Neural cell (in vitro differentiated cells): ENCODE results near the gene KCNK17. TPM values are rescaled to one million over a fixed set of nuclear protein-coding genes. Genes with fewer than 3 reads are reported as not detected.

Source experiments
- H2AFZ ChIP-seq: fragments of 200-600, 300-800 bp; sonication (generic), shearing (Covaris generic); 2 replicates; pipeline ENCODE4 v1.6.0; 2014; ENCODE audit warnings: low read depth, mild to moderate bottlenecking, antibody characterized with exemption, low read length, moderate library complexity
- H3F3A ChIP-seq: fragments of 200-600 bp; shearing (Covaris generic); 2 replicates; pipeline ENCODE4 v1.6.1; 2016; ENCODE audit warnings: mild to moderate bottlenecking, moderate library complexity, mixed read lengths, antibody characterized with exemption, low read length; ENCODE audit not compliant: insufficient read depth, poor library complexity, severe bottlenecking
- H3K27ac ChIP-seq: fragments of 200-600, 300-800 bp; sonication (generic), shearing (Covaris generic); 2 replicates; pipeline ENCODE4 v1.5.1; 2014; ENCODE audit warnings: mild to moderate bottlenecking, low read length, moderate library complexity
- H3K27me3 ChIP-seq: fragments of 300-800, 200-600 bp; sonication (generic), shearing (Covaris generic); 2 replicates; pipeline ENCODE4 v1.6.0; 2014; ENCODE audit warnings: mild to moderate bottlenecking, low read depth, low read length, moderate library complexity; ENCODE audit not compliant: insufficient read depth
- H3K36me3 ChIP-seq: fragments of 300-800, 200-600 bp; sonication (generic), shearing (Covaris generic); 2 replicates; pipeline ENCODE4 v1.5.1; 2014; ENCODE audit warnings: mild to moderate bottlenecking, antibody characterized with exemption, low read length, moderate library complexity; ENCODE audit not compliant: insufficient read depth
- H3K4me2 ChIP-seq: fragments of 300-800, 200-600 bp; sonication (generic), shearing (Covaris generic); 2 replicates; pipeline ENCODE4 v1.6.0; 2014; ENCODE audit warnings: mild to moderate bottlenecking, low read length
- H3K4me3 ChIP-seq: fragments of 300-800, 200-600 bp; sonication (generic), shearing (Covaris generic); 2 replicates; pipeline ENCODE4 v1.5.1; 2014; ENCODE audit warnings: mild to moderate bottlenecking, low read length, moderate library complexity
- H3K79me2 ChIP-seq: fragments of 200-600 bp; shearing (Covaris generic); replicated peaks from 2 replicates; pipeline ENCODE4 v1.6.0; 2014; ENCODE audit warnings: mild to moderate bottlenecking, low read length, moderate library complexity; ENCODE audit not compliant: insufficient read depth
- H3K9ac ChIP-seq: fragments of 300-800, 200-600 bp; sonication (generic), shearing (Covaris generic); 2 replicates; pipeline ENCODE4 v1.6.1; 2016; ENCODE audit warnings: mild to moderate bottlenecking, low read length, mixed read lengths
- H3K9me2 ChIP-seq: fragments of 200-600 bp; shearing (Covaris generic); 2 replicates; pipeline ENCODE4 v1.6.1; 2016; ENCODE audit warnings: mild to moderate bottlenecking, low read length, mixed read lengths; ENCODE audit not compliant: insufficient read depth
- H3K9me3 ChIP-seq: fragments of 200-600, 300-800 bp; sonication (generic), shearing (Covaris generic); 2 replicates; pipeline ENCODE4 v1.6.1; 2016; ENCODE audit warnings: mild to moderate bottlenecking, mixed run types, low read length, moderate library complexity, mixed read lengths
- H4K20me1 ChIP-seq: fragments of 200-600 bp; shearing (Covaris generic); 2 replicates; pipeline ENCODE4 v1.6.1; 2016; ENCODE audit warnings: mild to moderate bottlenecking, mixed run types; ENCODE audit not compliant: insufficient read depth
- CTCF ChIP-seq: fragments of 450-650 bp; IDR thresholded peaks from 2 replicates; pipeline ENCODE4 v1.5.1; 2014; ENCODE audit warnings: antibody characterized with exemption, mild to moderate bottlenecking, moderate library complexity; ENCODE audit not compliant: poor library complexity, severe bottlenecking
- EP300 ChIP-seq: fragments of 450-650 bp; conservative IDR thresholded peaks from 2 replicates; pipeline ENCODE4 v1.6.1; 2014; ENCODE audit warnings: antibody characterized with exemption, mild to moderate bottlenecking, moderate library complexity; ENCODE audit not compliant: poor library complexity, severe bottlenecking
- EZH2 ChIP-seq: fragments of 200-600, 300-800 bp; shearing (Covaris generic), sonication (generic); IDR thresholded peaks from 2 replicates; pipeline ENCODE4 v1.6.1; 2014; ENCODE audit warnings: antibody characterized with exemption, low read length, borderline replicate concordance, mild to moderate bottlenecking; ENCODE audit not compliant: insufficient read depth, poor library complexity, severe bottlenecking
- MXI1 ChIP-seq: fragments of 450-650 bp; conservative IDR thresholded peaks from 2 replicates; pipeline ENCODE4 v1.6.1; 2014; ENCODE audit warnings: antibody characterized with exemption, mild to moderate bottlenecking; ENCODE audit not compliant: poor library complexity, severe bottlenecking
- POLR2AphosphoS5 ChIP-seq: IDR thresholded peaks from 2 replicates; pipeline ENCODE4 v1.6.1; 2012
- RAD21 ChIP-seq: fragments of 450-650 bp; conservative IDR thresholded peaks from 2 replicates; pipeline ENCODE4 v1.6.1; 2014; ENCODE audit warnings: antibody characterized with exemption, mild to moderate bottlenecking, moderate library complexity
- SMC3 ChIP-seq: fragments of 450-650 bp; conservative IDR thresholded peaks from 2 replicates; pipeline ENCODE4 v1.6.1; 2014; ENCODE audit warnings: antibody characterized with exemption, mild to moderate bottlenecking, moderate library complexity; ENCODE audit not compliant: poor library complexity
- TAF1 ChIP-seq: IDR thresholded peaks from 2 replicates; pipeline ENCODE4 v1.6.1; 2012; ENCODE audit warnings: low read depth
- polyA plus RNA-seq: library from polyadenylated mRNA; depleted of rRNA; stranded (reverse); fragments of >200 nt; gene quantifications from 2 replicates; pipeline ENCODE4 v1.2.3, GENCODE V29; 2014
- TF ChIP-seq, protein P1 (sequence below): IDR thresholded peaks from 2 replicates; pipeline ENCODE4 v1.6.1; 2012; ENCODE audit warnings: borderline replicate concordance

KCNK17 gene
- polyA plus RNA-seq, 1 donor from 2014 or later = 0.67 TPM

DNA sequence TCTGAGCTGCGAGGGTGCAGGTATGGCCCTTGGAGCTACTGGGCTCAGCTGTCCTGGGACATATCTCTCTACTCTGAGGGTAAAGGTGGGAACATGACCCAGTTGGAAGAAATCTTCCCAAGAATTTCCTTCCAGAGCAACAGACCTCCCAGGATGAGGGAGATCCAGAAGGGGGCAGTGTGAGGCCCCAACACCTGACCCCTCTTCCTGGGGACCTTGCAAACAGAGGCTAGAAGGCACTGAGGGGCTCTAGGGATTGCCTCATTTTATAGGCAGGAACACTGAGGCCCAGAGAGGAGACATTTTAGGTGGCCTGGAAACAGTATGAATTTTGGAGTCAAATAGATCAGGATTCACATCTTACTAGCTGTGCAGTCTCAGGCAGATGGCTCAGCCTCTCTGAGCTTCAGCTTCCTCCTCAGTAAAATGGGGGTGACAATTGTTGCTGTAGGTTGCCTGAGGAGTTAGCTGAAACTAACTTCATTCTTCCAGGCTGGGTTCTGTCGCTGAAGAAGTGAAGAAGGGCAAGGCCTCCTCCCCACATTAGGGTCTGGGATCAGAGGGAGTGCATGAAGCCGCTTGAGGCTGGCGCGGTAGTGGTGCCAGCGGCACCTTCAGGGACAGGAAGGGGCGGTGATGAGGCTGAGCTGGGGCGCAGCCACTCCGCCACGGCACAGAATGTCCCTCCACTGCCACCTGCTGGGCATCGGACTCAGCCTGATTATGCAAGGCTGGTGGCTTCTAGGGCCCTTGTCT lies 11.4 kb downstream of the KCNK17 start:
- Histone ChIP-seq H3K4me3 (no peak overlapping the region), H3F3A (no peaks in the 10 kb centered on the region)

GRCh38 chr6:39302011-39302410 lies 12.2 kb downstream of the KCNK17 start:
- Histone ChIP-seq H3K9me2 (no peaks in the 10 kb centered on the region), H3K27ac (no peak overlapping the region), H3K4me3 (no peak overlapping the region), H3K9me3 (no peaks in the 10 kb centered on the region), H3K79me2 (no peaks in the 10 kb centered on the region), H4K20me1 (no peaks in the 10 kb centered on the region), H2AFZ (no peak overlapping the region), H3K36me3 (no peaks in the 10 kb centered on the region), H3K27me3 (no peaks in the 10 kb centered on the region), H3K9ac (no peak overlapping the region), H3K4me2 (no peak overlapping the region), H3F3A (no peaks in the 10 kb centered on the region)
- TF ChIP-seq SMC3 (no peak), TAF1 (no peak), RAD21 (no peak), POLR2AphosphoS5 (no peak), MXI1 (no peak), EZH2 (no peak), EP300 (no peak), CTCF (no peak)
- TF ChIP-seq, protein P1, sequence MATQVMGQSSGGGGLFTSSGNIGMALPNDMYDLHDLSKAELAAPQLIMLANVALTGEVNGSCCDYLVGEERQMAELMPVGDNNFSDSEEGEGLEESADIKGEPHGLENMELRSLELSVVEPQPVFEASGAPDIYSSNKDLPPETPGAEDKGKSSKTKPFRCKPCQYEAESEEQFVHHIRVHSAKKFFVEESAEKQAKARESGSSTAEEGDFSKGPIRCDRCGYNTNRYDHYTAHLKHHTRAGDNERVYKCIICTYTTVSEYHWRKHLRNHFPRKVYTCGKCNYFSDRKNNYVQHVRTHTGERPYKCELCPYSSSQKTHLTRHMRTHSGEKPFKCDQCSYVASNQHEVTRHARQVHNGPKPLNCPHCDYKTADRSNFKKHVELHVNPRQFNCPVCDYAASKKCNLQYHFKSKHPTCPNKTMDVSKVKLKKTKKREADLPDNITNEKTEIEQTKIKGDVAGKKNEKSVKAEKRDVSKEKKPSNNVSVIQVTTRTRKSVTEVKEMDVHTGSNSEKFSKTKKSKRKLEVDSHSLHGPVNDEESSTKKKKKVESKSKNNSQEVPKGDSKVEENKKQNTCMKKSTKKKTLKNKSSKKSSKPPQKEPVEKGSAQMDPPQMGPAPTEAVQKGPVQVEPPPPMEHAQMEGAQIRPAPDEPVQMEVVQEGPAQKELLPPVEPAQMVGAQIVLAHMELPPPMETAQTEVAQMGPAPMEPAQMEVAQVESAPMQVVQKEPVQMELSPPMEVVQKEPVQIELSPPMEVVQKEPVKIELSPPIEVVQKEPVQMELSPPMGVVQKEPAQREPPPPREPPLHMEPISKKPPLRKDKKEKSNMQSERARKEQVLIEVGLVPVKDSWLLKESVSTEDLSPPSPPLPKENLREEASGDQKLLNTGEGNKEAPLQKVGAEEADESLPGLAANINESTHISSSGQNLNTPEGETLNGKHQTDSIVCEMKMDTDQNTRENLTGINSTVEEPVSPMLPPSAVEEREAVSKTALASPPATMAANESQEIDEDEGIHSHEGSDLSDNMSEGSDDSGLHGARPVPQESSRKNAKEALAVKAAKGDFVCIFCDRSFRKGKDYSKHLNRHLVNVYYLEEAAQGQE = no peak

More for the DNA sequence above, 11.4 kb downstream of the KCNK17 start:
- Histone ChIP-seq H3K27me3 (no peaks in the 10 kb centered on the region), H3K79me2 (no peaks in the 10 kb centered on the region), H3K36me3 (no peaks in the 10 kb centered on the region), H3K9me3 (no peaks in the 10 kb centered on the region), H3K9ac (no peak overlapping the region), H3K27ac (no peak overlapping the region), H3K9me2 (no peaks in the 10 kb centered on the region), H4K20me1 (no peaks in the 10 kb centered on the region), H3K4me2 (no peak overlapping the region), H2AFZ (no peak overlapping the region)
- TF ChIP-seq POLR2AphosphoS5 (no peak), RAD21 (peak; percentile 87), CTCF (peak; percentile 86), SMC3 (peak; percentile 94)
